Measurements from ENCODE around the gene C1RL.

The C1RL gene

GRCh38 chr12:7139200-7139599, 30.2 kb upstream of the C1RL start:
- FAIRE-seq (no peak), DNase-seq (ENCODE audit: extremely low spot score, insufficient read length, low read depth) (no peak)

- no peak for DNase-seq (ENCODE audit: extremely low spot score, insufficient read length, low read depth)
- FAIRE-seq: no peak
These were observed 28.9 kb upstream of the C1RL start for GRCh38 chr12:7137908-7138307.

- DNase-seq (ENCODE audit: extremely low spot score, insufficient read length, low read depth) (no peak), FAIRE-seq (no peak)
These were observed 27.7 kb upstream of the C1RL start for GRCh38 chr12:7136676-7137075.

GRCh38 chr12:7136071-7136470, 27.1 kb upstream of the C1RL start:
- FAIRE-seq: no peak

GRCh38 chr12:7134396-7135166, 25.6 kb upstream of the C1RL start:
- FAIRE-seq (no peak), DNase-seq (ENCODE audit: extremely low spot score, insufficient read length, low read depth) (no peak)

More at GRCh38 chr12:7136071-7136470, 27.1 kb upstream of the C1RL start:
- DNase-seq (ENCODE audit: extremely low spot score, insufficient read length, low read depth): no peak

- peak; percentile 68 for FAIRE-seq
These were observed 22.5 kb upstream of the C1RL start for GRCh38 chr12:7131502-7131866.

GRCh38 chr12:7130701-7131501, 21.9 kb upstream of the C1RL start:
- peak; percentile 83 for FAIRE-seq
- DNase-seq (ENCODE audit: extremely low spot score, insufficient read length, low read depth): no peak

More at GRCh38 chr12:7131502-7131866, 22.5 kb upstream of the C1RL start:
- DNase-seq (ENCODE audit: extremely low spot score, insufficient read length, low read depth): no peak

GRCh38 chr12:7129872-7130691, 21.1 kb upstream of the C1RL start, which contains the start of gene CLSTN3:
Gene CLSTN3 (plus strand): TSS chr12:7130371. CDS start chr12:7130649, 278 bp downstream.
- FAIRE-seq: peak; percentile 88
- peak; percentile 99 for DNase-seq (ENCODE audit: extremely low spot score, insufficient read length, low read depth)

GRCh38 chr12:7129287-7129871, 20.4 kb upstream of the C1RL start:
- FAIRE-seq (no peak), DNase-seq (ENCODE audit: extremely low spot score, insufficient read length, low read depth) (no peak)

GRCh38 chr12:7128681-7129286, 19.8 kb upstream of the C1RL start, which contains the start of gene RBP5:
Gene RBP5 (minus strand): TSS chr12:7128889. CDS start chr12:7128775, 114 bp downstream.
- DNase-seq (ENCODE audit: extremely low spot score, insufficient read length, low read depth): no peak
- FAIRE-seq: no peak

- DNase-seq (ENCODE audit: extremely low spot score, insufficient read length, low read depth): no peak
- no peak for FAIRE-seq
These were observed 19.1 kb upstream of the C1RL start for GRCh38 chr12:7127916-7128626.

GRCh38 chr12:7125632-7126227, 16.7 kb upstream of the C1RL start:
- FAIRE-seq (no peak), DNase-seq (ENCODE audit: extremely low spot score, insufficient read length, low read depth) (no peak)

GRCh38 chr12:7123806-7124522, 14.9 kb upstream of the C1RL start:
- DNase-seq (ENCODE audit: extremely low spot score, insufficient read length, low read depth): no peak
- FAIRE-seq: no peak

GRCh38 chr12:7122811-7123769, 14.1 kb upstream of the C1RL start:
- FAIRE-seq: no peak

GRCh38 chr12:7121324-7121723, 12.3 kb upstream of the C1RL start:
- DNase-seq (ENCODE audit: extremely low spot score, insufficient read length, low read depth) (no peak), FAIRE-seq (no peak)

More at GRCh38 chr12:7122811-7123769, 14.1 kb upstream of the C1RL start:
- no peak for DNase-seq (ENCODE audit: extremely low spot score, insufficient read length, low read depth)

GRCh38 chr12:7120166-7120565, 11.2 kb upstream of the C1RL start:
- DNase-seq (ENCODE audit: extremely low spot score, insufficient read length, low read depth): no peak
- no peak for FAIRE-seq

GRCh38 chr12:7118881-7119280, 9.9 kb upstream of the C1RL start:
- DNase-seq (ENCODE audit: extremely low spot score, insufficient read length, low read depth) (no peak), FAIRE-seq (no peak)
